OCI-M1 (cell line): Measurements from ENCODE around the gene DDC.

Source experiments
- DNase-seq: peaks from one replicate; lab custom pipeline; 2025; lab: John Stamatoyannopoulos, UW

Gene DDC

DNA sequence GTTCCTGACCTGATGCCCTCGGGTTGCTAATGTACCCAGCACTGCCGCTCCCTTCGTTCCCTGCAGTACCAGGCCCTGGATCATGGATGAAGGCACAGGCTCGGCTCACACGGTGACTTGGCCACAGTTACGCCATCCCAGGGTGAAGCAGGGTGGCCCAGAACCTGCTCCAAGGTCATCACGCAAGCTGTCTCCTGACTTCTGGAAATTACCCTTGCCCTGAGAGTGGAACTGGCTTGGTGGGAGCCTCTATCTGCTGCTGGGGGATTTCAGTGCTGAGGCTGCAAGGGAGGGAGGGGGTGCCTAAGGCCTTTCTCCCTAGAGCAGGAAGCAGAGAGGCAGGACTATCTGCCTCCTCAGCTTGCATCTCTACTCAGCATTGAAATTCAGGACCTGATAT, 151.6 kb downstream of the DDC start:
- no peak for DNase-seq

DNA sequence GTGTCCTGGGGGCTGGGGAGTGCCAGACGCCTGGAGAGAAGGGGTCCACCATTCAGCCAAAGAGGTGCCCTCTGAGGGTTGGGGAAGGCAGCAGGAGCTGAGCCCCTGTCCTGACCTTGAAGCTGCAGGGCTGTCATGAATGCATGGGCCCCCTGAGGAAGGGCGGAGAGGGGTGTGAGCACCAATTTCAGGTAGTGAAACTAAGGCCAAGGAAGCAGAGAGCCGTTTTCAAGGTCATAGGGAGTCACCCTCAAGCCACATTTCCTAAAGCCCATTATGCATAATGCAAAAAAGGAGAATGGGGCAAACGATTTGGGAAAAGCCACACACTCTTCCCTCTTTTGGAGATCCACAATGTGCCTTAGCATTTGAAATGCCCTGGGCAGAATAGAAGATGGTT, 152.2 kb downstream of the DDC start:
- DNase-seq = no peak

DNA sequence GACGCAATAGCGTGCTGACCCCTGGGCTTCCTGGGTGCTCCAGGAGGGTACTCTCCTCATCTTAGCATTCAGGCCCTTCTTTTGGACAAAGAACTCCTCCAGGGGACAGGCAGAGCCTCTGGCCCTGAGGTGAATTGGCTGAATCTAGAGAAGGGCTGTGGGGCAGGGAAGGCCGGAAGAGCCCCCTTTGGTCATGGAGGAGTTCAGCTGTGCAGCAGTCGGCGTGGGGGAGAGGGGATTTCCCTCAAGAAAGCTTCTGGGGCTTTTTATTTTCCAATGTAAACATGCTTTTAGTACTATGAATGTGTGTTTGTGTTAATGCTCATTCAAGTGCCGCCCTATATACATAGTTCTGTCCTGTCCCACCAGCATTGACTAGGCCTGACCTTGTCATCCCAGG, 153.9 kb downstream of the DDC start:
- DNase-seq = no peak

DNA sequence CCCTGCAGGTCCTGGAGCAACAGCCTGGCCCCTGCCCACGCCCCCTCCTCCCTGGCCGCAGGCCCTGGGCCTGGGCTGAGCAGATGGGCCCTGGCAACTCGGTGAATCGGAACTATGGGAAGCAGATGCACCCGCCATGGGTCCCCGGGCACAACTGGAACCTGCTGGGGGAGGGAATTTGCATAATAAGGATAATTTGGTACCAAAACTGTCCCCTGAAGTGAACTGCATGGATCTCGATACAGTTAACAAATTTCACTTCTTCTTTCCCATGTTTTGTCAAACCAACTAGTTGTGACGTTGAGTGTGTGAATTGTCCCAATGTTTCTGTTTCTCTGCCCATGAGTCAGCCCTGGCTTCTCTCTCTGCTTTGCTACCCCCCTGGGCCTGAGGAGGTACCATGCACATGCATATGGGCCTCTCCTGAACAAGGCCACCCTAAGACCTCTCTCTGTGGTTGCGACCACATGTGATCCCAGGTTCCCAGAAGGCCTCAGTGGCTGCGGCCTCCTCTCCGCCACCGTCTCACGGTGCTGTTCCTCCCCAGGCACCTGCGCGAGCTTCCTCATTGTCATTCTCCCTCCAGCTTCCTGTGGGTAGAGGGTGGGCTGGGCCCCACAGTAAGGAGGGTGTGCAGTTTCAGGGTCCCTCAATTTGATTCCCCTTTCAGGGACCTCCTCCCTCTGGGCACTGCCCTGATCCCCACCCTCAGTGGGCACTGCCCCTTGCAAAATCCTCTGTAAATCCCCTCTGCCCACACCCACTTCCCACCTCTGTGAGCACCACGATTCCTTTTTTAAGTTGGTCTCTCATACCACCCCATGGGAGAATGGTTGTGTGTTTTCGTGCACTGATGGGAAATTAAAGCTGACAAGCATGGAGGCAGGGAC, 155.1 kb downstream of the DDC start:
- no peak for DNase-seq
